ENCODE results near the gene PPP4R2.

GRCh38 chr3:72997421-72997961 lies 880 bp downstream of the PPP4R2 start:
- no peak for TF ChIP-seq GATA2 (IDR thresholded peaks at IDR 0.05; ENCODE audit: insufficient read depth, insufficient read length, low read depth, low read length)
- no peak for TF ChIP-seq POLR2A (IDR thresholded peaks at IDR 0.05; ENCODE audit: low read depth, low read length)
- TF ChIP-seq CTCF (IDR thresholded peaks at IDR 0.05; ENCODE audit: extremely low read depth in 1 of 2, insufficient read depth in 1 of 2, low read depth in 1 of 2, low read length in 2 of 2) = peak; percentile 36 to 37
- TF ChIP-seq POLR2AphosphoS5 (IDR thresholded peaks at IDR 0.05; ENCODE audit: insufficient read depth, low read depth, low read length) = no peak

All from endothelial cell of umbilical vein (primary cell).